Keratinocyte (primary cell): ENCODE data around the gene GRAMD1A. TPM values are rescaled to one million over a fixed set of nuclear protein-coding genes. Genes with fewer than 3 reads are reported as not detected.
"Not testable (repeated sequence)": the region's sequence is repeated elsewhere in the genome, so short reads cannot be mapped to it uniquely, and the experiment has no call there.

Source experiments
- DNase-seq: peaks from one replicate; pipeline ENCODE4 v3.0.0-alpha.2; 2011; ENCODE audit warnings: low read depth, missing footprints, low spot score
- FAIRE-seq: peaks from 2 replicates; lab custom pipeline; 2011; peaks lifted over from hg19 to GRCh38; lab: Jason Lieb, UNC
- H2AFZ ChIP-seq: 2 replicates; pipeline ENCODE4 v1.6.0; 2012; ENCODE audit warnings: low read length, control low read depth, inconsistent platforms; ENCODE audit not compliant: control insufficient read depth
- H3K27ac ChIP-seq: 2 replicates; pipeline ENCODE4 v1.5.1; 2011; ENCODE audit warnings: low read length; ENCODE audit not compliant: control insufficient read depth, insufficient read depth
- H3K27me3 ChIP-seq: 3 replicates; pipeline ENCODE4 v1.6.0; 2011; ENCODE audit warnings: low read length; ENCODE audit not compliant: control insufficient read depth, insufficient read depth; ENCODE audit errors: extremely low read depth
- H3K36me3 ChIP-seq, 2 experiments: 2 replicates in 1 of 2; 3 replicates in 1 of 2; pipeline ENCODE4 v1.5.1; 2011; ENCODE audit warnings: low read length in 2 of 2, mild to moderate bottlenecking in 1 of 2; ENCODE audit not compliant: control insufficient read depth in 2 of 2, insufficient read depth in 2 of 2; ENCODE audit errors: extremely low read depth in 1 of 2
- H3K4me1 ChIP-seq: 3 replicates; pipeline ENCODE4 v1.5.1; 2011; ENCODE audit warnings: low read length; ENCODE audit not compliant: control insufficient read depth, insufficient read depth; ENCODE audit errors: extremely low read depth
- H3K4me2 ChIP-seq: 3 replicates; pipeline ENCODE4 v1.6.0; 2011; ENCODE audit warnings: low read depth, low read length; ENCODE audit not compliant: control insufficient read depth, insufficient read depth; ENCODE audit errors: extremely low read depth
- H3K4me3 ChIP-seq, 3 experiments: fragments of 200-600 bp in 1 of 3; sonication (generic) in 1 of 3; 2 replicates in 2 of 3; 3 replicates in 1 of 3; pipeline ENCODE4 v1.5.1; 2011 to 2016; ENCODE audit warnings: low read length in 3 of 3, mild to moderate bottlenecking in 3 of 3, control low read depth in 2 of 3, inconsistent platforms in 1 of 3, low read depth in 1 of 3, mixed read lengths in 1 of 3, mixed run types in 1 of 3, moderate library complexity in 1 of 3; ENCODE audit not compliant: control insufficient read depth in 2 of 3, insufficient read depth in 2 of 3; ENCODE audit errors: extremely low read depth in 1 of 3
- H3K79me2 ChIP-seq: 2 replicates; pipeline ENCODE4 v1.6.0; 2012; ENCODE audit warnings: low read length; ENCODE audit not compliant: control insufficient read depth, insufficient read depth
- H3K9ac ChIP-seq: 3 replicates; pipeline ENCODE4 v1.6.0; 2011; ENCODE audit warnings: low read length; ENCODE audit not compliant: control insufficient read depth, insufficient read depth; ENCODE audit errors: extremely low read depth
- H3K9me1 ChIP-seq: 3 replicates; pipeline ENCODE4 v1.6.0; 2011; ENCODE audit warnings: low read length; ENCODE audit not compliant: control insufficient read depth, insufficient read depth; ENCODE audit errors: extremely low read depth
- H3K9me3 ChIP-seq: 2 replicates; pipeline ENCODE4 v1.5.1; 2012; ENCODE audit warnings: low read depth, low read length; ENCODE audit not compliant: control insufficient read depth
- H4K20me1 ChIP-seq: 3 replicates; pipeline ENCODE4 v1.6.0; 2011; ENCODE audit warnings: low read length; ENCODE audit not compliant: control insufficient read depth, insufficient read depth; ENCODE audit errors: extremely low read depth
- EZH2 ChIP-seq: IDR thresholded peaks from one replicate; pipeline ENCODE4 v1.6.1; 2012; ENCODE audit warnings: inconsistent platforms, mild to moderate bottlenecking, low read length, moderate library complexity
- dilution Hi-C: fragments of 300-500 bp; cut with MboI; formaldehyde crosslinking; loops from one replicate; pipeline ENCODE4 v1.7.0; 2020; ENCODE audit warnings: low sequenced_read_pairs; ENCODE audit not compliant: extremely low pct_ligation_motif_present
- polyA plus RNA-seq, 5 experiments: library from polyadenylated mRNA; depleted of rRNA in 3 of 5; stranded (reverse) in 3 of 5; stranded (forward) in 1 of 5; unstranded in 1 of 5; fragments of >200 nt; gene quantifications; 1 replicate in 1 of 5; 2 replicates in 3 of 5; 3 replicates in 1 of 5; pipeline versions ENCODE4 v1.2.1 to v1.2.3, GENCODE V29; 2011 to 2012; ENCODE audit warnings: missing spikeins in 2 of 5, low read depth in 1 of 5, low replicate concordance in 1 of 5
- TF ChIP-seq, protein P1 (sequence below), 3 experiments: IDR thresholded peaks in 1 of 3; conservative IDR thresholded peaks in 1 of 3; optimal IDR thresholded peaks in 1 of 3; 2 replicates in 2 of 3; 3 replicates in 1 of 3; pipeline versions ENCODE3 to v1.5.1; 2011; ENCODE audit warnings: low read length in 3 of 3, mild to moderate bottlenecking in 3 of 3, moderate library complexity in 2 of 3, control low read depth in 1 of 3, inconsistent platforms in 1 of 3; ENCODE audit not compliant: insufficient read depth in 2 of 3; ENCODE audit errors: extremely low read depth in 1 of 3

GRAMD1A gene
- polyA plus RNA-seq, 1 donor (not counting 4 experiments of a cell fraction or from before 2014, with no cell fraction given), result 24.6 TPM

DNA sequence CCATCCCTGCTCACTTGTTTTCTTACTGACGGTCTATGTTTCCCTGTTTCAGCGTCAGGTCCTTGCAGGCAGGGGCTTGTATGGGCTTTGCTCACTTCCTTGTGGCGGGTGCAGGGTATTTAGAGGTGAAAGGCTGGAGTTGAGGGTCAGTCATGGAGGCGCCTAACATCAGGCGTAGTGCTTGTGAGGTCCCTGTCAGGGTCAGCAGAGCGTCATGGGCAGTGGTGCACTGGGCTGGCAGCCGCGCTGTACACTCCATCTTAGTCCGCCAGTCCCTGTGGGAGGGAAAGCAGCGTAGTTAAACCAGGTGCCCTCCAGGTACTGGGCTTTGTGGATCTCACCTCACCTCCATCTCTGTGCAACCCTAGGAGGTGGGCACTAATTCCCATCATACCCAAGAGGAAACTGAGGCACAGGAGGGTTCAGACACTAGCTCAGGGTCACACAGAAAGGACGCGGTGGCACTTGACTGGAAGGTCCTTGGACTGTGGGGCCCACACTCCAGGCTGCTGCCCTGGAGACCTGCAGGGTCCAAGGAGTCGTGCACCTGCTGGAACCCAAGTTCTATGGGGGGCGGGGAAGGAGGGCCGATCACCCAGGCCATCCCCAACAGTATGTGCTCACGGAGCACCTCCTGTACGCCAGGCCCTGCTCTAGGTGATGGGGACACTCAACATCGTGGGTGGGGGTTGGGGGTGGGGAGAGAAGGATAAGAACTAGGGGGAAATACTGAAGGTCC, 4.6 kb downstream of the GRAMD1A start:
- Histone ChIP-seq H3K9me3 (no peaks in the 10 kb centered on the region), H3K27ac (no peak overlapping the region), H4K20me1 (peaks cover 5% of the 10 kb centered on the region), H3K4me3 (no peak overlapping the region), H2AFZ (no peak overlapping the region), H3K4me1 (peaks cover 9% of the 10 kb centered on the region), H3K36me3 (peaks cover 6 to 9% of the 10 kb centered on the region in 2 experiments), H3K27me3 (no peaks in the 10 kb centered on the region), H3K9me1 (no peaks in the 10 kb centered on the region), H3K79me2 (peaks cover 36% of the 10 kb centered on the region), H3K9ac (no peak overlapping the region), H3K4me2 (no peak overlapping the region)
- dilution Hi-C loops, result no loop called here
- DNase-seq (no peak), FAIRE-seq (no peak)
- TF ChIP-seq, protein P1, sequence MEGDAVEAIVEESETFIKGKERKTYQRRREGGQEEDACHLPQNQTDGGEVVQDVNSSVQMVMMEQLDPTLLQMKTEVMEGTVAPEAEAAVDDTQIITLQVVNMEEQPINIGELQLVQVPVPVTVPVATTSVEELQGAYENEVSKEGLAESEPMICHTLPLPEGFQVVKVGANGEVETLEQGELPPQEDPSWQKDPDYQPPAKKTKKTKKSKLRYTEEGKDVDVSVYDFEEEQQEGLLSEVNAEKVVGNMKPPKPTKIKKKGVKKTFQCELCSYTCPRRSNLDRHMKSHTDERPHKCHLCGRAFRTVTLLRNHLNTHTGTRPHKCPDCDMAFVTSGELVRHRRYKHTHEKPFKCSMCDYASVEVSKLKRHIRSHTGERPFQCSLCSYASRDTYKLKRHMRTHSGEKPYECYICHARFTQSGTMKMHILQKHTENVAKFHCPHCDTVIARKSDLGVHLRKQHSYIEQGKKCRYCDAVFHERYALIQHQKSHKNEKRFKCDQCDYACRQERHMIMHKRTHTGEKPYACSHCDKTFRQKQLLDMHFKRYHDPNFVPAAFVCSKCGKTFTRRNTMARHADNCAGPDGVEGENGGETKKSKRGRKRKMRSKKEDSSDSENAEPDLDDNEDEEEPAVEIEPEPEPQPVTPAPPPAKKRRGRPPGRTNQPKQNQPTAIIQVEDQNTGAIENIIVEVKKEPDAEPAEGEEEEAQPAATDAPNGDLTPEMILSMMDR (optimal IDR thresholded peaks at IDR 0.05 in 1 of 3, IDR thresholded peaks at IDR 0.05 in 1 of 3, conservative IDR thresholded peaks at IDR 0.05 in 1 of 3; ENCODE audit: extremely low read depth in 1 of 3, insufficient read depth in 2 of 3, low read length in 3 of 3), result no peak
- TF ChIP-seq EZH2, result no peak

DNA sequence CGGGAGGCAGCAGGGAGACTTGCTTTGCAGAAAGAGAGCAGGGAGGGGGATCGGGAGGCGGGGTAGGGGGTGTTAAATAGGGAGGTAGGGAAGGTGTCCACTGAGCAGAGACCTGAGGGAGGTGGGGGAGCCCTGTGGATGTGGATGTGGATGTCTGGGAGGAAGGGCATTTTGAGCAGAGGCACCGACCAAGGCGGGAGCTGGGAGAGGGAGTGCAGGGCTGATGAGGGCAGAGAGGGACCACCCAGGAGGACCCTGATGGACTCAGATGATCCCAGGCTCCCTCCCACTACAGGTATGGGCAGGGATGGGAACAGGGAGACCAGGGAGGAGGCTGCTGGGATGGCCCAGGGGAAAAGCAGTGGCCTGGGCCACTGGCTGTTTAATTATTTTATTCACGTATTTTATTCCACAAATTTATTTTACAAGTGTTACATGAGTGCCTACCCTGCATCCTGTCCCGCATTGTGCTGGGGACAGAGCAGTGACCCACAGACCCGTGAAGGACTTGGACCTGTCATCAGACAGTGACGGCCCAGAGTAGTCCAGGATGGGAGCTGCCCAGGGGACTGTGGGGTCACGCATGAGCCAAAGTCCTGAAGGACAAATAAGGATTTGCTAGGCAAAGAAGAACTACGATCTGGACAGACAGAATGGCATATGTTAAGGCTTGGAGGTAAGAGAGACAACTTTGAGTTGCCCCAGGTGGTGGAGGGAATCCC, 5.3 kb downstream of the GRAMD1A start:
- H3K4me1 ChIP-seq, result peaks cover 9% of the 10 kb centered on the region
- no peak for FAIRE-seq
- H3K9me1 ChIP-seq, result no peaks in the 10 kb centered on the region
- no peak for DNase-seq
- H3K27ac ChIP-seq, result no peak overlapping the region
- H3K4me3 ChIP-seq, result no peak overlapping the region
- no peak overlapping the region for H3K4me2 ChIP-seq
- no peak overlapping the region for H2AFZ ChIP-seq
- H3K9me3 ChIP-seq, result no peaks in the 10 kb centered on the region
- peaks cover 36% of the 10 kb centered on the region for H3K79me2 ChIP-seq
- H3K36me3 ChIP-seq, result peaks cover 9% of the 10 kb centered on the region in 2 experiments
- TF ChIP-seq, protein P1 (optimal IDR thresholded peaks at IDR 0.05 in 1 of 3, IDR thresholded peaks at IDR 0.05 in 1 of 3, conservative IDR thresholded peaks at IDR 0.05 in 1 of 3; ENCODE audit: extremely low read depth in 1 of 3, insufficient read depth in 2 of 3, low read length in 3 of 3), result no peak
- TF ChIP-seq EZH2, result no peak
- peaks cover 5% of the 10 kb centered on the region for H4K20me1 ChIP-seq
- no peak overlapping the region for H3K9ac ChIP-seq
- H3K27me3 ChIP-seq, result no peaks in the 10 kb centered on the region
- dilution Hi-C loops, result no loop called here

- H3K4me1 ChIP-seq, H3K27ac ChIP-seq, dilution Hi-C loops, H3K27me3 ChIP-seq, H3K4me3 ChIP-seq, H3K4me2 ChIP-seq, FAIRE-seq, H3K9ac ChIP-seq, DNase-seq, H4K20me1 ChIP-seq, H3K9me1 ChIP-seq, H2AFZ ChIP-seq, H3K9me3 ChIP-seq: not testable (repeated sequence)
- H3K79me2 ChIP-seq, result peaks cover 32% of the 10 kb centered on the region
- H3K36me3 ChIP-seq, result peaks cover 9 to 10% of the 10 kb centered on the region in 2 experiments
These were observed 5.9 kb downstream of the GRAMD1A start for GRCh38 chr19:35006007-35006341.
